ENCODE measurements around the gene GOLIM4. TPM values are rescaled to one million over a fixed set of nuclear protein-coding genes. Genes with fewer than 3 reads are reported as not detected.
A peak's percentile ranks its signal among the peaks of the same experiment; 100 is the strongest.

Gene GOLIM4
- total RNA-seq, 1 experiment from 2014 or later: 30.0 TPM

- Mint-ChIP-seq H3K4me1 (peaks cover 27% of the 10 kb centered on the region), H3K27ac (peak overlapping the region; percentile 10), H3K9me3 (no peaks in the 10 kb centered on the region), H3K36me3 (no peaks in the 10 kb centered on the region), H3K27me3 (ENCODE audit: low read depth) (no peaks in the 10 kb centered on the region), H3K4me3 (0 out of 2 replicates have a peak overlapping the region, but pooled peaks have one; percentile 2)
- ChIA-PET POLR2A (no interaction called here), CTCF (interaction anchor here (0.6 to 1.9 kb wide), 9 partner anchors 39 to 1100 kb away, joined by 3 to 7 read pairs (median 3); no protein-coding TSS in a partner anchor)
- DNase-seq (ENCODE audit: low spot score): no peak
- no peak for TF ChIP-seq ZNF671 (CRISPR knock-in tag; IDR thresholded peaks at IDR 0.05)
- TF ChIP-seq ZNF532 (CRISPR knock-in tag; IDR thresholded peaks at IDR 0.05; ENCODE audit: borderline replicate concordance): no peak
- TF ChIP-seq IRF1 (CRISPR knock-in tag; IDR thresholded peaks at IDR 0.05): no peak
- TF ChIP-seq KAT7 (CRISPR knock-in tag; IDR thresholded peaks at IDR 0.05; ENCODE audit: borderline replicate concordance): no peak
- no peak for TF ChIP-seq ATF1 (CRISPR knock-in tag; IDR thresholded peaks at IDR 0.05)
- no peak for TF ChIP-seq TCF7 (CRISPR knock-in tag; IDR thresholded peaks at IDR 0.05; ENCODE audit: low read depth)
- no peak for TF ChIP-seq ATF2 (CRISPR knock-in tag; IDR thresholded peaks at IDR 0.05; ENCODE audit: borderline replicate concordance, low read depth)
- TF ChIP-seq TEAD4 (CRISPR knock-in tag; IDR thresholded peaks at IDR 0.05): no peak
- no peak for TF ChIP-seq ZBTB43 (CRISPR knock-in tag; IDR thresholded peaks at IDR 0.05)
- peak; percentile 78 for ATAC-seq
Observed at GRCh38 chr3:168048414-168049330, 47.1 kb downstream of the GOLIM4 start.

- CTCF ChIA-PET: interaction anchor here (0.6 to 1.9 kb wide), 7 partner anchors 39 to 1101 kb away, joined by 3 to 7 read pairs (median 3); no protein-coding TSS in a partner anchor
- Mint-ChIP-seq H3K4me3 (no peak overlapping the region), H3K36me3 (peaks cover 4% of the 10 kb centered on the region), H3K27me3 (ENCODE audit: low read depth) (no peaks in the 10 kb centered on the region), H3K27ac (no peak overlapping the region), H3K4me1 (peaks cover 25% of the 10 kb centered on the region), H3K9me3 (no peaks in the 10 kb centered on the region)
- TF ChIP-seq ZNF138 (CRISPR knock-in tag; conservative IDR thresholded peaks at IDR 0.05) (no peak), USF1 (CRISPR knock-in tag; IDR thresholded peaks at IDR 0.05) (no peak), TP53 (CRISPR knock-in tag; IDR thresholded peaks at IDR 0.05) (no peak), ATF3 (CRISPR knock-in tag; conservative IDR thresholded peaks at IDR 0.05) (no peak), TEAD4 (CRISPR knock-in tag; IDR thresholded peaks at IDR 0.05) (no peak), ZNF512 (CRISPR knock-in tag; IDR thresholded peaks at IDR 0.05; ENCODE audit: borderline replicate concordance) (no peak), OVOL2 (CRISPR knock-in tag; IDR thresholded peaks at IDR 0.05; ENCODE audit: borderline replicate concordance) (no peak), GTF2I (CRISPR knock-in tag; conservative IDR thresholded peaks at IDR 0.05) (no peak), ZBTB43 (CRISPR knock-in tag; IDR thresholded peaks at IDR 0.05) (no peak), CREB1 (CRISPR knock-in tag; IDR thresholded peaks at IDR 0.05) (no peak), ZNF423 (CRISPR knock-in tag; IDR thresholded peaks at IDR 0.05) (no peak), GRHL2 (CRISPR knock-in tag; IDR thresholded peaks at IDR 0.05; ENCODE audit: insufficient replicate concordance, severe bottlenecking) (no peak), ZNF121 (CRISPR knock-in tag; IDR thresholded peaks at IDR 0.05) (no peak)
- ATAC-seq (no peak), DNase-seq (ENCODE audit: low spot score) (no peak)
- POLR2A ChIA-PET: no interaction called here
Observed at GRCh38 chr3:168047936-168048335, 47.8 kb downstream of the GOLIM4 start.

Measured in WTC11 (cell line).